Activated T-helper 9 cell treated with anti-CD3 and anti-CD28 coated beads, Interleukin-2, amount 50 U/mL, for 16 hours (primary cell): ENCODE data around the gene SEC16B.

ENCODE experiments used
- DNase-seq: peaks from one replicate; pipeline ENCODE4 v3.0.0-alpha.2; 2020; ENCODE audit warnings: low read depth

The SEC16B gene

DNA sequence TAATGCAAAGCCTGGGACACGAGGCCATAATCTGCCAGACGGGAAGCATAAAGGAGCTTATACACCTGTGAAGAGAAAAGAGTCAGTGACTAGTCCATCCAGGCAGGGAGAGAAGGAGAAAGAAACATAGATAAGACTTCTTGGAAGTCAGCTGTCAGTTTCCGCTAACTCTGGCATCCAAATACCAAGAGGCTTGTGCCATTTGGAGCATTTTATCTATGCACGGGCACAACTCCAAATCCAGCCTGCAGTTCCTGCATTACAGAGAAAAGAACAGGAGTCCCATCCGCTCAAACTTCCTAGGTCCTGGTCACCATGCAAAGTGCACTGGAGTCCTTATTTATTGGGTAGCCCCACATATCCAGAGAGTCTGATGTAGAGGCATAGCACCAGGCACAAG, 27.9 kb downstream of the SEC16B start:
- no peak for DNase-seq

DNA sequence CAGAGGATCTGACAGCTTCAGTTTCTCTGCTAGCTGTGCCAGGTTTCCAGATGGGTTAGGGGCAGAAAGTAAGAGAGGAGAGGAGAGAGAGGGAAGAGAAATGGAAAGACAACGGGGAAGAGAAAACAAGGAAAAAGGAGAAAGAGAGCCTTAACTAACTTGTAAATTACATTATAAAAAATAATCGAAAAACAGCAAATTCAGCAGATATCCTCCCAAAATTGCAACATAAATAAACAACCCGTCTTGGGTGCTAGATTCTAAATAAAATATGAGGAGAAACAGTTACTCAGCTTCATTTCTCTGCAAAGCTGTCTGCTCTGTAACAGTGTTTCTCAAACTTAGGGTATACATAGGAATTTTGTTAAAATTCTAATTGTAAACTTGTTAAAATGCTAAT, 29.2 kb downstream of the SEC16B start:
- DNase-seq = no peak

DNA sequence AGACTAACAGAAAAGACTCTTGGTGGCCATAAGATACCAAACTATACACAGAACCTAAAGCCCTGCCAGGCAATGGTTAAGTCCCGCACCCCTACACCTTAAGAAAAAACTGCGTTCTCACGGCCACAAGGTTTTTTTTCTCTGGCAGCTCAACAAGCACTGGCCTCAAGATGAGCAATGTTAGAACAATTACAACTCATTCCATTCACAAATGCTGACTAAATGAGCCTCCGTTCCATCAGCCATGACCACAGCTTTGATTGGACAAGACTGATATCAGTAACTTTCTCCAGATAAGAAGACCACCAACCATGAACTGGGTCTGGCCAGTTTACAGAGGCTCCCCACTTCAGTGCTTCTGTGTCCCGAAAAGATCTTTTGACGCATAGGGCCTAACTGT, 31.9 kb downstream of the SEC16B start:
- no peak for DNase-seq

GRCh38 chr1:177937174-177937770, 32.6 kb downstream of the SEC16B start:
- no peak for DNase-seq

DNA sequence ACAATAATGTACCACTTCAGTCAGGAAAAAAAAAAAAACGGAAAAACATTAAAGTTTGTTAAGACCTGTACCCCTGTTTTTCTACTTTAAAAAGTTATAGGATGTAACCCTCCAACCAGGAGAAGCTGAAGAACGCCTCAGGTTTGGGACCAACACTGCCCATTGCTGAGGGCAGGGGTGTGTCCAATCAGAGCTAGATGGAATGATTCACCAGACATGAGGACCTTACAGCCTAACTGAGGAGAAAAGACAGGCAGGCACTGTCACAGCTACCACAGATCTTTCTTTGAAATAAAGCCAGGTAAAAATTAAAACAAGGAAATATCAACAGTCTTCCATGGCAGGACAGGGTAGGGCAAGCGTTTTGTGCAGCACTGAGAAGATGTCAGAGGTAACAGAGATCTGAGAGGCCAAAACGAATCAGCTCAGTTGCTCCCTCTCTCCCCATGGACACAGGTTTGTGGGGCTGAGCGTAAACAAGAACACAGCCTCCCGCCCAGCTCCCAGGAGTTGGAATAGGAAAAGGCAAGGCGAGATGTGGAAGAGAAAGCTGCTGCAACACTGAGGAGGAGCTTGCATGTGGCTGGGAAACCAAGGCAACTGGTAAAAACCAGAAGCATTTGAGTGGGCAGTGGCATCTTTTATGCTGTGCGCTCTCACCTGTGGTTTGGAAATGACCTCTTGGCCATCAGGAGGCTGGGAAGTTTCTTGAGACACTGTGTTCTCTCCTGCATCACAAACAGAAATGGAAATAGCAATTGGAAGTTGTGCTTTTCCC, 34.0 kb downstream of the SEC16B start:
- no peak for DNase-seq

- no peak for DNase-seq
These were observed 34.9 kb downstream of the SEC16B start for GRCh38 chr1:177934927-177935326.

DNA sequence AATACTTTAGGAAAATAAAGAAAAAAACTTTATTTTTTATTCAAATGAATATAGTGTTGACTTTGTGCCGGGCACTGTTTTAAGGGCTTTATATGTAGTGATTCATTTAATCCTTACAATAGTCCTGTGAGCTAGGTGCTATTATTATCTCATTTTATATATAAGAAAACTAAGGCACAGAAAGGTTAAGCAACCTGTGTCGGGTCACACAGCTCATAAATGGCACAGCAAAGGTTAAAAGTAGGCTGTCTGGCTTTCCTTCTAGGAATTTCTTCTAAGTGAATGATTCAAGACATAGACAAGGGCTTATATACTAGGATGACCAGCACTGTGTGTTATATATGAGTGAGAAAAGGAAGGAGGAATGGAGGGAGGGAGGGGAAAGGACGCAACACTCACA, 35.4 kb downstream of the SEC16B start:
- DNase-seq = no peak

GRCh38 chr1:177933881-177934280, 36.0 kb downstream of the SEC16B start:
- DNase-seq = no peak

DNA sequence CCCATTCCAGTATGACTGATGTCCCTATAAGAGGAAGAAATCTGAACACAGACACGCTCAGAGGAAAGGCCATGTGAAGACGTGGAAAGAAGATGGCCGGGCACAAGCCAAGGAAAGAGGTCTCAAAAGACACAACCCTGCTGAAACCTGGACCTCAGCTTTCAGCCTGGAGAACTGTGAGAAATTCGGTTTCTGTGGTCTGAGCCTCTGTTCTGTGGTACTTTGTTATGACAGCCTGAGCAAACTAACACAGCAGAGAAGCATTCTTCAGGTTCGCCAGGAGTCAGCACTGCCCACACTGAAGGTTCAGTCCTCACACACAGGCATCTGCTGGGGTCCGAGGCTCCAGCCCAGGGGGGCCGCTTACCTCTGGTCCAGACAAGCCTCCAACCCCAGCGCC, 37.7 kb downstream of the SEC16B start:
- no peak for DNase-seq

DNA sequence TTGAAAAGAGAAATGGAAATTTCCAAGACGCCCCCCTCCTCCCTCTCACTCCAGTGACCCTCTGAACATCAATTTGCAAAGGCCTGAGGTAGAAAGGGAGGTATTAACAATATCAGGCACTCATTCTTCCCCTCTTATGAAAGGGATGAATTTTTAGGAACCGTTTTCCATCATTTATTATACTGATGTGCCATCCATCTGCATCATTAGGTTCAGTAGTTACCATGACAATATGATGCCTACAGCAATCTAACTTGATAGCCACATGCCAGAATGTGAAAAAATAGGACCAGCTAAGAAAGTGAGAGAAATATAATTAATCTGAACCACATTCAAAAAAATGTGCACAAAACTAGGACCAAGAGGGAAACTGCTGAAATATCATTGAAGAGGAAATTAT, 40.9 kb downstream of the SEC16B start:
- no peak for DNase-seq

DNA sequence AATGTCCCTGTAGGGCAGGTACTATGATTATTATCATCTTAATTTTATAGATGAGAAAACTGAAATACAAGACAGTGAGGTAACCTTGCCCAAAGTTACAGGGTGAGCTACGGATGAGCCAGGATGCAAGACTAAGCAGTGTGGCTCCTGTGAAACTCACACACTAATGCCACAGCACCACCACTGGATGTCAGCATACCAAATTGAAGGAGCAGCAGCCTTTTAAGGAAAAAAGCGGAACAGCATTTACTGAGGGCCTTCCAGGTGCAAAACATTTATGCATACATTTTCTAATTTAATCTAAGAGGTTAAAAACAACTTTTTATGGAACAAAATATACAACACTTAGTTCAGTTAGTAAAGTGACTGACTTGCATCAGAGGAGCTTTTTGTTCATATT, 41.7 kb downstream of the SEC16B start:
- DNase-seq = no peak

- DNase-seq = no peak
These were observed 42.7 kb downstream of the SEC16B start for GRCh38 chr1:177927021-177927596.

DNA sequence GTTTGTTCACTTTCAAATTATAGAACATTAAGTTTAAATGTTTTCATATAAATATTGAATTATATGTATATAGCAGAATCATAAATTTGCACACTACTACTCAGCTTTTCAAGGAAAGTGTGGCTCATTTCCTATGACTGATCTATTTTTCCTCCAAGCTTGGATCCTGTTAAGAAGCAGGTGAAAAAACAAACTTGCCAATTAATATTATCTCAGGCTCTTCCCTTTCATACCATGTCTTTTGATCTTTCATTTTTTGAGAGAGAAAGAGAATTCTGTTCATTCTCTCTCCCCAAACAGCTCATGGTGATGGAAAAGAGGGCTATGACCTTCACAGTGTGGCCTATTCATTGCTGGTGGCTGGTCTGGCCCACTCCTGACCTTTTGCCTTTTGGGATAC, 43.7 kb downstream of the SEC16B start:
- DNase-seq = no peak

DNA sequence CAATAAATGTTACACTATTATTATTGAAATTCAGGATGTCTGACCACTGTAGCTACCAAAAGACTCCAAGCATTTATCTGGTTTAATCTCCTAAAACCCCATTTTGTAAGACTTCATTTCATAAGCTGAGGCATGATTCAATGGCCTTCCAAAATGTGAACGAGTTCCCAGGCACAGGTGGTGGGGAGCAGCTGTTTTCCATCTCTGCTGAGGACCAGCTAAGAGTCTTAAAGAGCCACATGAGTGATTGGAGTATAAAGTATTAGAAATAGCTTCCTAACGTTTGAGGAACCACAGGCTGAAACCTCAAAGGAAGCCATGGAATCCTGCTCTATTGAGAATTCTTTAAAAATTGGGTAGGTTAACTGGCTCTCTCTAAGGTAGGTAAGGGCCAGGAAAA, 44.9 kb downstream of the SEC16B start:
- no peak for DNase-seq

GRCh38 chr1:177923441-177923840, 46.4 kb downstream of the SEC16B start:
- no peak for DNase-seq

DNA sequence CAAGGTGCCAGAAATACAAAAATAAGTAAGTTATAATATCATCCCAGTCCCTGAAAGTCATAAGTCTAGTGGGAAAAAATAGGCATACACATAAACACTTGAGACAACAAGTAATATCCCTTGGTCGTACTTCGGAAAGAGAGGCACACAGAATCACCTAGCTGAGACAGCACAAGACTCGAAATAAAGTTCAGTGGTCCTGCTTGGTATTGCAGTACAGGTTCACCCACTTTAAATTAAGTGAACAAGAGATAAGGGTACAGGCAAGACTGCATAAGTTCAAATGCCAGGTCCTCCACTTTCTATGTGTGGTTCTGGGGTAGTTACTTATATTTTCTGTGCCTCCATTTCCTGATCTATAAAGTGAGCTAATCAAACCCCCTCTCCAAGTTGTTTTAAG, 47.6 kb downstream of the SEC16B start:
- DNase-seq = no peak

DNA sequence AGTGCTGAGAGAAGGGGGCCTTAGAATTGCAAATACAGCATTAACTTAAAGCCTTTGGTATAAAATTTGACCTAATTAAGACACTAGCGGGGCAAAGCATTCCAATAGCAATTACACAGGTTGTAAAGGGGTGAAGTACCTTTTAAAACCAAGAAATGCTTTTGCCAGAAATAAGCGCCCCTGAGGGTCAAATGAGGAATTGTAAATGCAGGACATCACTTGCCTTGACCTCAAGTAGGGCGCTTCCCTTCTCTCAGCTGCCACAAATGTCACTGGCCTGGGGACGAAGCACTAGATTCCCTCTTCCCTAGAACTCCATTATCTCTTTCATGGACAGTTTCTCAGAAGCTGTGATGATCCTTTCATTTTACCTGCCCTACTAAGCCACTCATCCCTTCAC, 48.3 kb downstream of the SEC16B start:
- no peak for DNase-seq

DNA sequence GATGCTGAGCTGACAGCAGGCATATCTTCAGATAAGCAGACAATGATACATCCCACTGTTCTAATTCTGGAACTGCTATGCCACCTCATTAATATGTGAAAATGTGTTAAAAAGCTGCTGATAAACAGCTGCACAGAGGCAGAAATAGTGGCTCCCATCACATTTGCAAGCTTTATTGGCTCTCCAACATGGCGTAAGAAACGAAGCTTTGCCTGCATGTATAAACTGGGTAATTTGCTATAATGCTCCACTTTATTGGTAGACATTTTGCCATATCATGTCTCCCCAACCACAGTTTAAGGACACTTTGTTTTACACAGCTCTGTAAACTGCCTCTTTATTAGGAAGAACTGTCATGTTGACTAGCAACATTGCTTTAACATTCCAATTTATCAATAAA, 49.8 kb downstream of the SEC16B start:
- DNase-seq = no peak

GRCh38 chr1:177915641-177916040, 54.2 kb downstream of the SEC16B start:
- no peak for DNase-seq

- no peak for DNase-seq
These were observed 55.3 kb downstream of the SEC16B start for GRCh38 chr1:177914603-177915002.

GRCh38 chr1:177913762-177914540, 55.9 kb downstream of the SEC16B start:
- DNase-seq = no peak

- DNase-seq = no peak
These were observed 56.9 kb downstream of the SEC16B start for GRCh38 chr1:177912991-177913390.

DNA sequence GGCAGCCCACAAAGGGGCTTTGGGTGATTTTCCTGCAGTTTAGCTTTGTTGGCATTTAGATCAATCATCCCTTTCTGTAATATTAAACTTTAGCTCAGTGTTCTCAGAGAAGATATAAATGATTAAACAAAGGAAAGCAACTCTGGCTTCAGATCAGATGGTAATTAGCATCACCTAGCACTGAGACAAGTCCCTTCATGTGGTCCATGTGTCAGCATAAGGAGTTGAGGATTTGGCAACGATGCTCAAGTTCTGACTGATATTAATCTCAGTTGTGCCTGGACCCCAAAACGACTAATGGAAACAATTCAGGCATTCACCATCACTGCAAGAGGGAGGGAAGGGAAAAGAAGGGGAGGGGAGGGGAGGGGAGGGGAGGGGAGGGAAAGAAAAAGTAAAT, 60.4 kb downstream of the SEC16B start:
- no peak for DNase-seq
